ENCODE data around the gene CAPN7. TPM values are rescaled to one million over a fixed set of nuclear protein-coding genes. Genes with fewer than 3 reads are reported as not detected.

The CAPN7 gene
- total RNA-seq, 1 experiment from 2014 or later = 27.7 TPM

DNA sequence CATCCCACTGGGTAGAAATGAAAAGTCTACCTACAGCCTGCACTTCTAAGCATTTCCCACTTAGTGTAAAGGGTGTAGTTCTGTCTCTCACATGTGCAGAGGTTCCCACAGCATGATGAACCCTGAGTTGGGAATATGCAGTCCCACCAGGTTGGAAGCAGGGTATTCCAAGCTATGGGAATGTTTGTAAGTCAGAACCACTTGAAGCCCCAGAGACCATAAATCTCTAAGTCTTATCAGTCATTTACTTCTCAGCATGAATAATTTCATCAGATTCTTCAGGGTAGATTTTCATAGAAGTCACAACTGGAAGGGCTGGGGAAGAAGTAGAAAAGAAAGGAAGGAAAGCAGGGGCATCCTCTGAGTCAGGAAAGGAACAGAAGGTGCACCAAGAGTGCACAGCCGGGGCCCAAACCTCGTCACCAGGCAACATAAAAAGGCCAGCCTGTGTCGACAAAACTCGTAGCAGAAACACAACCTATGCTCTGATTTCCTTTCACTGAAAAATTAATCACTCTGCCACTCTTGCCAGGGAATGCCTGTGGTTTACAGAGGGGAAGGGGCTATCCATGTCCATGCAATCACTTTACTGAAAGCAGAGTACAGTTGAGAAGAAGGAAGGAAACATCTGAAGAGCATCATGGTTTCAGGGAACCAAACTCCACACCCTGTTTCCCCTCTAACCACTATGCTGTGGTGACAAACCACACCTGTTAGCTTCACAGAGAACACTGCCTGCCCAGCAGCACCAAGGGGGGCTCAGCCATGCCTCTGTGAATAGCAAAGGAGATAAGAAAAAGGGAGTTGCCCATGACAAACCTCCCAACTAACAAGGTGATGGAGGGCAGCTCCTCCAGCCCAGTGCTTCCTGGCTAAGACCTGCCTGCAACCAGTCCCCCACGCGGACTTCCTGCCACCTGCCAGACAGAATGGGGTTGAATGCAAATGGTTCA is 85.8 kb downstream of the CAPN7 start:
- H4K20me1 ChIP-seq (ENCODE audit: insufficient read depth) = no peaks in the 10 kb centered on the region
- RAD21 ChIA-PET (ENCODE audit: low non-redundant PET in 1 of 2, low total read pairs in 2 of 2, uncharacterized antibody in 2 of 2, unreplicated experiment in 2 of 2) = no interaction called here
- no peak overlapping the region for H3K4me2 ChIP-seq (ENCODE audit: low read length)
- no peak for ATAC-seq
- CTCF ChIA-PET = no interaction called here
- H3K27ac ChIP-seq (ENCODE audit: low read depth, low read length) = no peak overlapping the region
- H3K27me3 ChIP-seq (ENCODE audit: insufficient read depth, low read length) = no peaks in the 10 kb centered on the region
- BruUV-seq (replicated peaks) = no TSS peak
- DNase-seq (ENCODE audit: low read depth, low spot score) = no peak
- no peaks in the 10 kb centered on the region for H3K9me2 ChIP-seq (ENCODE audit: insufficient read depth)
- no peak overlapping the region for H3K4me3 ChIP-seq (replicated peaks in 1 of 2; ENCODE audit: low read depth in 1 of 2, low read length in 2 of 2)
- TF ChIP-seq JUND (IDR thresholded peaks at IDR 0.05) (no peak), EGR1 (IDR thresholded peaks at IDR 0.05; ENCODE audit: low read depth) (no peak), SRF (IDR thresholded peaks at IDR 0.05; ENCODE audit: low read depth) (no peak), SIN3A (IDR thresholded peaks at IDR 0.05; ENCODE audit: low read depth) (no peak), YY1 (IDR thresholded peaks at IDR 0.05; ENCODE audit: extremely low read depth, insufficient replicate concordance, low read depth, low read length) (no peak), ZFX (IDR thresholded peaks at IDR 0.05) (no peak), RAD21 (IDR thresholded peaks at IDR 0.05; ENCODE audit: low read depth) (no peak), FOSL1 (IDR thresholded peaks at IDR 0.05; ENCODE audit: low read depth) (no peak), ZNF274 (IDR thresholded peaks at IDR 0.05; ENCODE audit: low read depth, low read length) (no peak), POLR2AphosphoS5 (IDR thresholded peaks at IDR 0.05; ENCODE audit: low read depth, low read length) (no peak), CEBPB (IDR thresholded peaks at IDR 0.05; ENCODE audit: low read depth) (no peak), POLR2A (IDR thresholded peaks at IDR 0.05; ENCODE audit: borderline replicate concordance, extremely low read depth, insufficient read depth, insufficient read length) (no peak), EZH2phosphoT487 (IDR thresholded peaks at IDR 0.05; ENCODE audit: borderline replicate concordance) (no peak), ELF1 (IDR thresholded peaks at IDR 0.05; ENCODE audit: borderline replicate concordance, low read depth) (no peak)
- TF ChIP-seq, protein P1, sequence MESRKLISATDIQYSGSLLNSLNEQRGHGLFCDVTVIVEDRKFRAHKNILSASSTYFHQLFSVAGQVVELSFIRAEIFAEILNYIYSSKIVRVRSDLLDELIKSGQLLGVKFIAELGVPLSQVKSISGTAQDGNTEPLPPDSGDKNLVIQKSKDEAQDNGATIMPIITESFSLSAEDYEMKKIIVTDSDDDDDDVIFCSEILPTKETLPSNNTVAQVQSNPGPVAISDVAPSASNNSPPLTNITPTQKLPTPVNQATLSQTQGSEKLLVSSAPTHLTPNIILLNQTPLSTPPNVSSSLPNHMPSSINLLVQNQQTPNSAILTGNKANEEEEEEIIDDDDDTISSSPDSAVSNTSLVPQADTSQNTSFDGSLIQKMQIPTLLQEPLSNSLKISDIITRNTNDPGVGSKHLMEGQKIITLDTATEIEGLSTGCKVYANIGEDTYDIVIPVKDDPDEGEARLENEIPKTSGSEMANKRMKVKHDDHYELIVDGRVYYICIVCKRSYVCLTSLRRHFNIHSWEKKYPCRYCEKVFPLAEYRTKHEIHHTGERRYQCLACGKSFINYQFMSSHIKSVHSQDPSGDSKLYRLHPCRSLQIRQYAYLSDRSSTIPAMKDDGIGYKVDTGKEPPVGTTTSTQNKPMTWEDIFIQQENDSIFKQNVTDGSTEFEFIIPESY (IDR thresholded peaks at IDR 0.05; ENCODE audit: extremely low read depth, insufficient replicate concordance, low read length) = no peak
- TF ChIP-seq, protein P2, sequence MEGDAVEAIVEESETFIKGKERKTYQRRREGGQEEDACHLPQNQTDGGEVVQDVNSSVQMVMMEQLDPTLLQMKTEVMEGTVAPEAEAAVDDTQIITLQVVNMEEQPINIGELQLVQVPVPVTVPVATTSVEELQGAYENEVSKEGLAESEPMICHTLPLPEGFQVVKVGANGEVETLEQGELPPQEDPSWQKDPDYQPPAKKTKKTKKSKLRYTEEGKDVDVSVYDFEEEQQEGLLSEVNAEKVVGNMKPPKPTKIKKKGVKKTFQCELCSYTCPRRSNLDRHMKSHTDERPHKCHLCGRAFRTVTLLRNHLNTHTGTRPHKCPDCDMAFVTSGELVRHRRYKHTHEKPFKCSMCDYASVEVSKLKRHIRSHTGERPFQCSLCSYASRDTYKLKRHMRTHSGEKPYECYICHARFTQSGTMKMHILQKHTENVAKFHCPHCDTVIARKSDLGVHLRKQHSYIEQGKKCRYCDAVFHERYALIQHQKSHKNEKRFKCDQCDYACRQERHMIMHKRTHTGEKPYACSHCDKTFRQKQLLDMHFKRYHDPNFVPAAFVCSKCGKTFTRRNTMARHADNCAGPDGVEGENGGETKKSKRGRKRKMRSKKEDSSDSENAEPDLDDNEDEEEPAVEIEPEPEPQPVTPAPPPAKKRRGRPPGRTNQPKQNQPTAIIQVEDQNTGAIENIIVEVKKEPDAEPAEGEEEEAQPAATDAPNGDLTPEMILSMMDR (IDR thresholded peaks at IDR 0.05 in 2 of 3, conservative IDR thresholded peaks at IDR 0.05 in 1 of 3; ENCODE audit: borderline replicate concordance in 1 of 3, insufficient read depth in 1 of 3, low read depth in 2 of 3, low read length in 2 of 3) = no peak
- TF ChIP-seq, protein P3, sequence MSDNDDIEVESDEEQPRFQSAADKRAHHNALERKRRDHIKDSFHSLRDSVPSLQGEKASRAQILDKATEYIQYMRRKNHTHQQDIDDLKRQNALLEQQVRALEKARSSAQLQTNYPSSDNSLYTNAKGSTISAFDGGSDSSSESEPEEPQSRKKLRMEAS (IDR thresholded peaks at IDR 0.05) = no peak
- H3K79me2 ChIP-seq (ENCODE audit: insufficient read depth, low read length) = no peaks in the 10 kb centered on the region
- POLR2A ChIA-PET = no interaction called here
- intact Hi-C loops (cut with micrococcal nuclease) = no loop called here
- no peak overlapping the region for H3K9ac ChIP-seq (ENCODE audit: low read length)
- no peaks in the 10 kb centered on the region for H3K9me3 ChIP-seq (ENCODE audit: control insufficient read depth in 1 of 2, insufficient read depth in 1 of 2, low read depth in 1 of 2, low read length in 2 of 2)
- no peaks in the 10 kb centered on the region for H3K36me3 ChIP-seq (ENCODE audit: control insufficient read depth in 1 of 2, insufficient read depth in 2 of 2, low read length in 2 of 2)
- no peaks in the 10 kb centered on the region for H3K4me1 ChIP-seq (ENCODE audit: control insufficient read depth in 1 of 2, insufficient read depth in 2 of 2, low read length in 2 of 2)
- H2AFZ ChIP-seq (ENCODE audit: low read depth, low read length, poor library complexity, severe bottlenecking) = no peak overlapping the region
